ENCODE results near the gene SEMA6B.

SEMA6B gene

DNA sequence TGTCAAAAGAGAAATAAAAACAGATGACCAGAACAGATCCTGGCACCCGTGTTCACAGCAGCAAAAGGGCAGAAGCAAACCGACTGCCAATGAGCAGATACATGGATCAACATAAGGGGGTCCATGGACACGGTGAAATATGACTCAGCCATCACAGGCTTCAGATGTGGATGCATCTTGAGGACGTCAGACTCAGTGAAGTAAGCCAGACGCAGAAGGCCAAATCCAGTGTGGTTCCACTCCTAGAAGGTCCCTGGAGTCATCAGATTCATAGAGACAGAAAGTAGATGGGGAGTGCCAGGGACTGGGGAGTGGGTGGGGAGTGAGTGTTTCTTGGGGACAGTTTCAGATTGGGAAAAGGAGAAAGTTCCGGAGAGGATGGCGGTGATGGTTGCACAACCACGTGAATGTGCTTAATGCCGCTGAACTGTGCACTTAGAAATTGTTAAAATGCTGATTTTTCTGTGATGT, 28.8 kb upstream of the SEMA6B start:
- DNase-seq (ENCODE audit: low read depth in 3 of 3): no peak

DNA sequence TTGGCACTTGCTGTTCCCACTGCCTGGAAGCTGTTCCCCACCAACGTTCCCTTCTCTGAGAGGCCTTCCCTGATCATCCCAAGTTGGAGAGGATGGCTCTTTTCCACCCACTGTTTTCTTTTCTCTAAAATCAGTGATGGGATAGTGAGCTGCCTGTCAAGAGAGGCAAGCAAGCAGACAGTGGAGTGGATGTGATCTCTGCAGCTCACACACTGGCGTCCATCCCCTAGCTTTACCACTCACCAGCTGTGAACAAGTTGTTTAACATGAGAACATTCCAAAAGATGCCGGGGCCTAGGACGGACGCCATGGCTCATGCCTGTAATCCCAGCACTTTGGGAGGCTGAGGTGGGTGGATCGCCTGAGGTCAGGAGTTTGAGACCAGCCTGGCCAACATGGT, 28.0 kb upstream of the SEMA6B start:
- no peak for DNase-seq (ENCODE audit: low read depth in 3 of 3)

DNA sequence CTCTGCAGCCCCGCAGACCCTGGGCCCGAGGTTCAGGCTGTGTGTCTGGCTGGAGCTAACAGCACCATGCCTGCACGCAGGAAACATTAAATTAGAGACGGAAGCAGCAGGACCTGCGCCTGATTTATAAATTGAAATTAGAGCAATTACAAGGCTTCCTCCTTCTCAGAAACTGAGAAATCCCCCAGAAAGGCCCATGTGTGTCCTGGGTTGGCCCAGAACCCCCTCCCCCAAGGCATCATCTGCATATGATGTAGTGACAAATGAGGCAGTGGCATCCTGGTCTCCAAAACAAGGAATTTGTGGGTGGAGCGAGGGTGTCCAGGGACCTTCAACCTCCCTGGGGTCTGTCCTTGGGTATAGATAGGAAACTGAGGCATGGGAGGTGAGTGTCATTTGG, 27.2 kb upstream of the SEMA6B start:
- DNase-seq (ENCODE audit: low read depth in 3 of 3): no peak

DNA sequence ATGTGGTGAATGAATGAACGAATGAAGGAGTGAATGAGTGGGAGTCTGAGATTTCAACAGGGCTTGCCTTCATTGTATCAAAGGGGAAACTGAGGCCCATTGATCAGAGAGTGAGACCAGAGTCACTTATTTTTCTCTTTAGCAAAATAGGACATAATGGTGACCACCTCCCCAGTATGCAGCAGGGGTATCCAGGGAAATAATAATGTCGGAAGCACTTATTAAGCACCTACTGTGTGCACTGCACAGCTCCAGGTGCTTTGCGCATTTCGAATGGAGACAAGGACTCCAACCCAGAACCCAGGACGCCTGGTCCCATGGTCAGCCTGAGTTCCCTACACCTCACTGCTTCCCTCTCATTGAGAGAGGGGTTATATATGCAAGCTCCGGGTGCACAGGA, 26.8 kb upstream of the SEMA6B start:
- DNase-seq (ENCODE audit: low read depth in 3 of 3): no peak

DNA sequence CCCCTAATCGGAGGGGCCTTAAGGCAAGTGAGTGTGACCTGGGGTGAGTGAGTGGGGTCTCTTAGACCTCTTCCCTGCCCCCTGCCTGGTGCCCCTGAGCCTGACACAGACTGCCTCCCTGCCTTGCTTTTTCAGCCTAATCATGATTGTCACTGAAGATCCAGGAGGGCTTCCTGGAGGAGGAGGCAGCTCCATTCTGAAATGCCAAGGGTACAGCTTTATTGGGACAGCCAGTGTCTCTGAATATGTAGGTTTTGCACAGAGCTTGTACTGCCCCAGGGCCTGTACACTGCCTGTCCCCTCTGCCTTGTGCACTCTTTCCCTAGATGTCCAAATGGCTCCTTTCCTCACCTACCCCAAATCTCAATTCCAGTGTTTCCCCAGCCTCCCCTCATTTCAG, 26.1 kb upstream of the SEMA6B start:
- no peak for DNase-seq (ENCODE audit: low read depth in 3 of 3)

DNA sequence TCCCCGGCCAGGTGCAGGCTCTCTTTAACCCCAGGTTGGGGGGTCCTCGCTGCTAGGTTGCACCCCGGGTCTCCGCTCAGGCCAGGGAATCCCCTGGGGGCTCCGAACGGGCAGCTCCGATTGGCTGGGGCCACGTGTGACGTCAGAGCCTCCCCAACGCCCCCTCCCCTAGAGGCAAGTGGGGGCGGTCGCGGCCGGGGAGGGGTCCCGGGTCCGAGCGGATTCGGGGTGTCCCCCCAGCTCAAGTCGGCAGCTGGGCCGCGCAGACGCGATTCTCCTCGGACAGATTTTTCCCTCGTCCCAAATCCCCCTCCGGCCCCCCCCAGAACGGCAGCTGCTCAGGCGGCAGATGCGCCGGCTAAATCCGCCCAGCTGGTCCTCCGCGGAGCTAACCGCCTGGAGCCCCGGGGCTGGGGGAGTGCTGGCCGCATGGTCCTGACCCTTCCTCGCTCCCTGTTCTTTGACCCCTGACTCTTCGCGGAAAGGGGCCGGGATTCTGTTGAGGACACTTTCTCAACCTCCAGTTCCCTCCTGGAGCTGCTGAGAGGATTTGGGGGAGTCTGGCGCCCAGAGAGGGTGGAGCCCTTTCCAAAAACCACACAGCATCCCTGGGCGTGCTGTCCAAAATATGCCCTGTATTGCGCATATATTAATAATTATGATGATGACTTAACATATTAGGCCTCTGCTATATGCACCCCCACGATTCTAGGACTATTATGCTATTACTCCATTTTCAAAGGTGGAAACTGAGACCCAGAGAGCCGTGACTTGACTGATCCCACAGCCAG, 25.4 kb upstream of the SEMA6B start:
- no peak for DNase-seq (ENCODE audit: low read depth in 3 of 3)

DNA sequence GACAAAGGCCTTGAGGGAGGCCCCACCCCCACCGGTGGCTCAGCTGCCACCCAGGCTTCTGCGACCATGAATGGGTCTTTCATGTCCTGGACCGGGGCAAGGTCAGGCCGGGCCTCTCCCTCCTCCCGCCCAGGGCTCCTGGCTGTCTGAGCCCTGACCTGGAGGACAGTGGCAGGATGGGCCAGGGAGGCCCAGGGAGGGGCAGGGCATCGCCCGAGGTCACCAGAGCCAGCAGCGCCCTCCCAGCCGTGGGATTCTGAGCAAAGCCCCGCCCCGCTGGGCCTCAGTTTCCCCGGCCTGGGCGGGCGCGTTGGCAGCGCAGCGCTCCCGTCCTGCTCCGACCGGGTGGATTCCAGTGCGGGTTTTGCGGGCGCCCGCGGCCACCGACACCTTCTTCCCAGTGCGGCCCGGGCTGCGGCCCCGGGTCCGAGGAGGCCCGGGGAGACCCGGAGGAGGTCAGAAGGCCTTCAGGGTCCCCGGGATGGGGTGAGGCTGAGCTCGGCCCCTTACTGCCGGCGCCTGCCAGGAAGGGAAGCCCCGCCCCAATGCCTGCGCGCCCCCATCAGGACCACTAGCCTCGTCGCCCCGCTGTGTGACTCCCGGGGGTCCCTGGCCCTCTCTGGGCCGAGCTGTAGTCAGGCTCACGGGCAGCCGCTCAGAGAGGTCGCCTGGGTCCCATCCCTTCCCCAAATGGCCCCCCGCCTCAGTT, 24.6 kb upstream of the SEMA6B start:
- peak in 1 of 3 experiments; percentile 11 for DNase-seq (ENCODE audit: low read depth in 3 of 3)

DNA sequence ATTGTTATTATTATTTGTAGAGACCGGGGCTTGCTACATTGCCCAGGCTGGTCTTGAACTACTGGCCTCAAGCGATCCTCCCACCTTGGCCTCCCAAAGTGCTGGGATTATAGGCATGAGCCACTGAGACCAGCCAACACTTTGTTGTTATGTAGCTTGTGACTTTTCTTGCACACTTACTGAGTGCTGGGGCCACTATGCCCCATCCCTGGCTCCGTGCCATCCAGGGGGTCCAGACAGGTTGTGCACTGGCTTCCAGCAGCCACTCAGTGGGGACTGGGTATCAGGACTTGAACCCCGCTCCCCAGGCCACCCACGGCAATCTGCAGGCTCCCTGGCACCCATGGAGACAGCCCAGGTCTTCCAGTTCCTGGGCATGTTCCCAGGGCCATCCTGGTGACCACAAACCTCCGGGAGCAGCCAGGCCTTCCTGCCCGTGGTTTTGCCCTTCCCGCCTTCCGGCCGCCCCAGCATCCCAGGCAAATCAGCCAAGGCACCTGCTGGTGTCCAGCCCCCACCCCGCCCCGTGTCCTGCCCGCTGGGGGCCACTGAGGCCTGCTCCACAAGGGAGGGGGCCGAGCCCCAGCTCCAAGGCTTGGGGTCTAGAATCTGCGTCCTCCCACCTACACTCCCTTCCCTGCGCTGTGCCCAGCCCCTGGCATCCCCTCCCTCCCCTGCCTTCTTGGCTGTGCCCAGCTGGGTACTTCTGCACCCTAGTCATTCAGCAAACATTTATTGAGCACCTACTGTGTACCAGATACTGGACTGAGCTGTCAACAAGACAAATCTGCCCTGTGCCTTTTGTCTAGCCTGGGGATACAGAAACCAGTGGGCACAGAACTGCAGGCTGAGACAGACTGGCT, 23.7 kb upstream of the SEMA6B start:
- DNase-seq (ENCODE audit: low read depth in 3 of 3): no peak

DNA sequence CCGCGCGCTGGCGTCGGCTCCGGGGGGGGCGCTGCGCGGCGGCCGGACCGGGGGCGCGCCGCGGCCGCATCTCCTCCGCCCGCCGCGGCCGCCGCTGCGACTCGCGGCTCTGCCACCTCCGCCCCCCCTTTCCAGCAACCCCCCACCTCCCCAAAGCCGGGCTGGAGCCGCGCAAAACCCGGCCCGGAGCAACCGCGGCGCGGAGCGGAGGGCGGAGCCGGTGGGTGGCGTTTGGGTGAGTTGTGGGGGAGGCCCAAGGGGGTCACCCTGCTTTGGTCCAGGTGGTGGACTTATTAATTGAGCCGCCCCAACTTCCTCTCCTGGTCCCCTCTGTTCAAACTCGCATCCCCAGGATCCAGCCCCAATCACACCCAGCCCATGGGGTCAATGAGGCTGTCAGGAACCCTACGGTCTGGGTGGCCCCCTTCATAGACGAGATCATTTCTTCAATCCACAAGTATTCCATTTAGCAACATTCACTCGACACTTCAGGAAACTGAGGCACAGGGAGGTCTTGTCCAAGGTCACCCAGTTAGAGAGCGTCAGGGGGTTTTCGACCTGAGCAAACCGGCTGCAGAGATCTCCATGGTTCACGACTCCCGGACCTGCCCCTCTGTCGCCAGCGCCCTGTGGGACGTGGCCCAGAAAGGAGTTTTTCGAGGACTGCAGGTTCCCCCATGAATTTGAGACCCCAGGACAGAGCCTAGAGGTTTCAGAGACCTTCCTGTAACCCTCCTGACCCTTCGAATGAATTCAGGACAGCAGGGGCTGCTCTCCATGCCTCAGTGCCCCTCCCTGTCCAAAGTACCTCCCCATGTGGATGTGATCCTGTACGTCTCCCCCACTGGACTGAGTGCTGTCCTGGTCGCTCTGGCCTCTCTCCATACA, 22.4 kb upstream of the SEMA6B start:
- DNase-seq (ENCODE audit: low read depth in 3 of 3): no peak

DNA sequence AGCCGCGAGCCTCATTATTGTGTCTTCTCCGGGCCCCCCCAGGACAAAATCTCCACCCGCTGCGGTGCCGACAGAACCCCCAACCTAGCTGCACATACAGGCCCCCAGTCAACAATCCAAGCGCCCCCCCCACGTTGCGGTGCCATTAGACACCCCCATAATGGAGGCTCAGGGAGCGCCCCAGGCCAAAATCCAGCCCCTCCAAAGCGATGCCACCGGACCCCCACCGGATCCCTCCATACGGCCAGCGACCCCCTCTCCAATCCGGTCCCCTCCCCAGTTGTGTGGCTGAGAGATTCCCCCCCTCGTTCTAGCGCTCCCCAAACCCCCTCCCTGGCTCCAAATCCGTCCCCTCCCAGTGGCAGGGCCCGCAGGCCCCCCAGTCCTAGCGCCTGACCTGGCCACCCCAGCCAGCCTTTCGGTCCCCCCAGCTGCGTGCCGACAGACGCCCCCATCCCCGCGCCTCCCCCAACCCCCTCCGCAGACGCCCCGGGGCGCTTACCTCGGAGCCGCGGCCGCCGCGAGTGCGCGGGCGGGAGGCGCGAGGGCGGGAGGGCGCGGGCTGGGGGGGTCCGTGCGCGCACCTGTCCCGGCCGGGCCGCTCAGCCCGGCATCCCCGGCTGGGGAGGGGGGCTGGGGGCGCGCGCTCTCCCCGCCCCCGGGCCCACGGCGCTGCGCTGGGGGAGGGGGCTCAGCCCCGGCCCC, 21.6 kb upstream of the SEMA6B start:
- no peak for DNase-seq (ENCODE audit: low read depth in 3 of 3)

DNA sequence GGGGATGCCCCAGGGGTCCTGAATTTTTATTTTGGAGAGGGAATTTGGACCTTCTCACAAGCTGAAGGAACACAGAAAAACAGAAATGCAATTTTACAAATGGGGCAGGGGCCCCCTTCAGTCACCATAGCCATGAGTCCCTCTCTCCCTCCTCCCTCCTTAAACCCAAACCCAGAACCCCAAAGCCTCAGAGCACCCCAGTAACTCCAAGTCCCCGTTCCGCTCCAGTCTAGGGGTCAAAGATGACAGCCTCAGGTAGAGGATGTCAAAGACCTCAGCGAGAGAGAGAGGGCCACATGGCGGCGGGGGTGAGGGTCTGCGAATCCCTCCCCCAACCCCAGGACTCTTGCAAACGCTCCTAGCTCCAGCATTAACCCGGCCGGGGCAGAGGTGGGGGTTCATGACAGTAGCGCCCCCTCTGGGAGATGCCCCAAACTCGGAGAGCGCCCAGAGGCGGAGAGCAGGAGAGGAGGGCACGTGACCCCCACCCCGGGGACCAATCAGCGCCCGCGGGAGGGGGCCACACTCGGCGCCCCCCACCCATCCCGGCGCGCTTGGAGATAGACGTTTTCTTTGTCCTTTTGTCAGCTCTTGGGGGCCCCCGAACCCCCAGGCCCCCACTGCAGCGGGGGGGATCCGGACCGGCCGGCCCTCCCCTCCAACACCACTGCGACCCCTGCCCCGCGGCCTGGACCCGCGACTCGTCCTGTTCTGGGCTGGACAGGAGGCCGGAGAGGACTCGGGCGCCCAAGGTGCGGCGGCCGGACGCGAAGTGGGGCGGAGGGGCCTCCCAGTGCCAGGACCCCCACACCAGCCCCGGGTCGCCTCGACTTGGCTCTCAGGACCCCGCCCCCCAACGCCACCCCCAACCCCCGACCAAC, 20.8 kb upstream of the SEMA6B start:
- no peak for DNase-seq (ENCODE audit: low read depth in 3 of 3)

DNA sequence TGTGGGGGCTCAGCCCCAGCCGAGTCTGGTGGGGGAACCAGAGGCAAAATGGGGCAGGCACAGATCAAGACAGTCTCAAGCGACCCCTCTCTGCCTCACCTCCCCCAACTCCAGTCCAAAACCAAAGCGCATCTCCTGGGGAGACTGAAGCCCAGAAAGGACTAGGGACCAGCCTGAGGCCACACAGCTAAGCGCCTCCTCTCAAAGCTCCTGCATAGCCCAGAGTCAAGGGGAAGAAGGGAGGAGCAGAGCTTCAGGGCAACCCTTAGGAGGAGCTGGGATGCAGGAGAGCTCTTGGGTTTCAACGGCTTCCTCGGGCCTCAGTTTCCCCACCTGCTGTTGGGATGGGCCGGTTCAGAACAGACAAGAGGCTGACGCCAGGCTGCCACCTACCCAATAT, 19.9 kb upstream of the SEMA6B start:
- DNase-seq (ENCODE audit: low read depth in 3 of 3): no peak

DNA sequence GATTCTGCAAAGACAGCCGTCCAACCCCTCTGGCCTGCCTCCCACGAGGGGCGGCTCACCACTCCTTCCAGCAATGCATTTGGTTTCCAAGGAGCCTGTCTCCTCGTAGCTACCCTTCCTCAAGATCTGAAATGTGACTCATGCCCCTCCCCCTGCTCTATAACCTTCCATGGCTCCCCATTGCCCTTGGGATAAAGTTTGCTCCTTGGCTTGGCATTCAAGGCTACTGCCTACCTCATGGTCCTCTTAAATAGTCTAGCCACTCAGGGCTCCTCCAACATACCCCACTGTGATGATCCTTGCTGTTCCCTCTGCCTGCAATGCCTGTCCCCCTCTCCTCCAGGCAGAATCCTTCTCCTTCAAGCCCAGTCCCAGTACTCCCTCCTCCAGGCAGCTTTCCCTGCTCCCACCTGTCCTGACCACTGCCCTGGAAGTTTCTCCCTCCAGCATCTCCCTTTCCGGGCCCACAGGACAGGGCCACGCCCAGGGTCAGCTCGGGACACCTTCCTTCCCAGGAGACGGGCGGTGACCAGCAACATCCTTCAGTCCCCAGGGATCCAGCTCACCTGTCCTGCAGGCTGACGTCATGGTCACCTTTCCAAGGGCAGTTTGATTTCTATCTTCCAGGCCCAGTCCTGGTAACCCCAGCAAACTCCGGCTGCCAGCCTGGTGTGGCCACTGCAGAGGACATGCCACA, 19.2 kb upstream of the SEMA6B start:
- DNase-seq (ENCODE audit: low read depth in 3 of 3): no peak

DNA sequence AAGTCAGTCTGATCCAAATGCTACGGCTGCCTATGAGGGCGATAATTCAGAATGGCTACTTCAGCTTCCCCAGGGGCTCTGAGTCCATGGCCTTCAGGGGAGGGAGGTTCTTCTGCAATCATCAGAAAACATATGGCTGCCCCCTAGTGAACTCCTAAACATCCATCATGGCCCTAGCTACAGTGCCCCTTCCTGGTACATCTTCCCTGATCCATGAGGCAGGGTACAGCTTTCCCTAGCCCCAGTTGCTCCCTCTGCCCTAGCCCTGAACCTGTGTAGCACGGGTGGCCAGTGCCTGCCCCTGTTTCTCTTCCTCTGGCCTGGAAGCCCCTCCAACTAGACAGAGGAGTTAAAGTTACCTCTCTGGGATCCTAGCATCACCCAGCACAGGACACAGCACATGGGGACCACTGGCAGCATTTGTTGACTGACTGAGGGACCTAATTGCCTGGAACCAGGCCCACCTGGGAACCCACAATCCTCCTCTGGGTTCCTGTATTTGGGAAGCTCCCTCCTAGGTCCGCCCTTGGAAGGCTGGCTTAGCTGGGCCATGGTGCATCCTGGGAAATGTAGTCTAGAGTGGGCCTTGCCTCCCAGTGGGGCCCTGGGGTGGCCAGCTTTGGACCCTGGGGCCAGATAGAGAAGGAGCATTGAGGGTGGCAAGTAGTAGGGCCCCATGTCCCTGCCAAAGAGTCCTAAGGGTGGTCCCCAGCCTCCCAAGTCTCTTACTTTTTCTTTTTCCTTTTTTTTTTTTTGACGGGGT, 17.7 kb upstream of the SEMA6B start:
- DNase-seq (ENCODE audit: low read depth in 3 of 3): no peak

DNA sequence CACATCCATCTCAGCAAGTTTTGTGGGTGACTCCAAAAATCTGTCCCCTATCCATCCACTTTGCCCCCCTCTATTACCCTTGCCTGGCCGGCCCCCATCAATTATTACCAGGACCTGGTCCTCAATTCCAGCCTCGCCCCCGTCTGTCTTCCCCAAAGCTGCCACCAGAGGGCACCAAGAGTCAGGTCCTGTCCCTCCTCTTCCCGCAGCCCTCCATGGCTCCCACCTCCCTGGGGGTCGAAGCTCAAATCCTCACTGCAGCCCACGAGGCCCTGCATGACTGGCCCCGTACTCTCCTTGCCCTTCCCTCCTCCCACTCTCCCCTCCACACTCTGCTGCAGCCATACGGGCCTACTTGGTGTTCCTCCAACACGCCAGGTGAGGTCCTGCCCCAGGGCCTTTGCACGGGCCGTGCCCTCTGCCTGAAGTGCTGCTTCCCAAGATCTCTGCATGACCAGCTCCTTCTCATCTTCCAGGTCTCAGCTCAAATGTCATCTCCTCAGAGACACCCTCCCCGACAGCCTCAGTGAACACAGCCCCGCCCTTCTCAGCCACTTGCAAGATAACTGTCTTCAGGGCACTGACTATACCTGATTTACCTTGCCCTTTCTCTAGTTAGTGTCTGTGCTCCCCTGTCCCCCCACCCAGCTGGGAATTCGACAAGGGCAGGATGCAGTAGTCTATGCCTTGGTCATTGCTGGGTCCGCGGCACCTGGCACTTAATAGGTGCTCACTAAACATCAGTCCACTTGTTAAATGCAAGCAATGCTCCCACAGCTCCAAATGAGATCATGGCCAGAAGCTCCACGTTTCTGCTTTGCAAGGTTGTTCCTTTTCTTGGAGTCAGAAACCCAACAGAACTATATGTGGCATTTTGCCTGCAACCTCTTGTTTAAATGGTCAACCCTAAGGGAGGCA, 16.8 kb upstream of the SEMA6B start:
- DNase-seq (ENCODE audit: low read depth in 3 of 3): peak; percentile 44 to 52 (median 47)

DNA sequence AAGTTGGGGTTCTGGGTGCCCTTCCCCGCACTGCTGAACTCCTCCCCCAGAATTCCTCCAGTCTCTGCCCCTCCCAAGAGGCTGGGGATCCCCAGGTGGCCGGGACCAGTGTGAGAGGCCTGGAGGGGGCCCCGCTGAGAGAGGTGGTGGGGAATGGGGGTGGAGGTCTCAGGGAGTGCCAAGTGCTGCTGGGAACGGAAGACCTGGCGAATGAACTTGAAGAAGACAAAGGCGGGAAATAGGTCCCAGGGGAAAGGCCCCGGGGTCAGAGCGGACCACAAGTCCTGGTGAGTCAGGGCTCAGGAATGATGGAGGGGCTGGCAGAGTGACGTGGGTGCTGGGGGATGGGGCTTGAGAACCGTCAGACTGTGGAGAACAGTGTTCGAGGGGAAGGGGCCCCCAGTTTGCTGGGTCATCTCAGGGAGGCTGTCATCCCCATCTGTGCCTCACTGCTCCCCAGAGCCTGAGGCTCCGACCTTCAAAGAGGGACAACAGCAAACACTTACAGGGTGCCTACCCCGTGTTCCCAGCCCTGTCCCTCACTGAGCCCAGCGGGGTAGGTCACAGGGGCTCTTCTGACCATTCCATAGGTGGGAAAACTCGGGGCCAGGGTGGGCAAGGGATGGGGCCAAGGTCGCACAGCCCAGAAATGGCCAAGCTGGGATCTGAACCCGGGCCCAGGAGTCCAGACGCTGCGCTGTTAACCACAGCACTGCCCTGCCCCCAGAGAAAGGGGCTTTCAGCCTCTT, 16.0 kb upstream of the SEMA6B start:
- no peak for DNase-seq (ENCODE audit: low read depth in 3 of 3)
